Parathyroid adenoma (tissue), 2 donors: ENCODE results near the gene C1orf216.
A peak's percentile ranks its signal among the peaks of the same experiment; 100 is the strongest.
"Not testable (repeated sequence)": the region's sequence is repeated elsewhere in the genome, so short reads cannot be mapped to it uniquely, and the experiment has no call there.

Experiments used
- H2AFZ ChIP-seq: fragments of 300-600 bp; sonication (generic); one replicate; pipeline ENCODE4 v1.7.0; 2017; ENCODE audit warnings: antibody characterized with exemption, mild to moderate bottlenecking
- H3K27ac ChIP-seq: fragments of 300-600 bp; sonication (generic); one replicate; pipeline ENCODE4 v1.7.0; 2017
- H3K27me3 ChIP-seq: fragments of 300-600 bp; sonication (generic); one replicate; pipeline ENCODE4 v1.7.0; 2017; ENCODE audit warnings: low read length; ENCODE audit not compliant: control insufficient read depth, insufficient read depth
- H3K36me3 ChIP-seq: fragments of 300-600 bp; sonication (generic); one replicate; pipeline ENCODE4 v1.7.0; 2017; ENCODE audit warnings: low read length; ENCODE audit not compliant: control insufficient read depth, insufficient read depth
- H3K4me1 ChIP-seq: fragments of 300-600 bp; sonication (generic); one replicate; pipeline ENCODE4 v1.7.0; 2017; ENCODE audit warnings: control low read depth
- H3K4me2 ChIP-seq: fragments of 300-600 bp; sonication (generic); one replicate; pipeline ENCODE4 v1.7.0; 2017; ENCODE audit warnings: low read length
- H3K4me3 ChIP-seq: fragments of 300-600 bp; sonication (generic); one replicate; pipeline ENCODE4 v1.7.0; 2017; ENCODE audit warnings: low read depth, low read length
- H3K79me2 ChIP-seq: fragments of 300-600 bp; sonication (generic); one replicate; pipeline ENCODE4 v1.7.0; 2017; ENCODE audit warnings: control low read depth
- H3K9ac ChIP-seq: fragments of 300-600 bp; sonication (generic); one replicate; pipeline ENCODE4 v1.7.0; 2017; ENCODE audit warnings: mild to moderate bottlenecking
- H3K9me3 ChIP-seq: fragments of 300-600 bp; sonication (generic); one replicate; pipeline ENCODE4 v1.7.0; 2017; ENCODE audit warnings: low read length; ENCODE audit not compliant: control insufficient read depth
- CTCF ChIP-seq: fragments of 300-600 bp; sonication (generic); IDR thresholded peaks from one replicate; pipeline ENCODE4 v1.7.0; 2017; ENCODE audit warnings: antibody characterized with exemption, mild to moderate bottlenecking
- donor health status: primary hyperparathyroidism.

Gene C1orf216

DNA sequence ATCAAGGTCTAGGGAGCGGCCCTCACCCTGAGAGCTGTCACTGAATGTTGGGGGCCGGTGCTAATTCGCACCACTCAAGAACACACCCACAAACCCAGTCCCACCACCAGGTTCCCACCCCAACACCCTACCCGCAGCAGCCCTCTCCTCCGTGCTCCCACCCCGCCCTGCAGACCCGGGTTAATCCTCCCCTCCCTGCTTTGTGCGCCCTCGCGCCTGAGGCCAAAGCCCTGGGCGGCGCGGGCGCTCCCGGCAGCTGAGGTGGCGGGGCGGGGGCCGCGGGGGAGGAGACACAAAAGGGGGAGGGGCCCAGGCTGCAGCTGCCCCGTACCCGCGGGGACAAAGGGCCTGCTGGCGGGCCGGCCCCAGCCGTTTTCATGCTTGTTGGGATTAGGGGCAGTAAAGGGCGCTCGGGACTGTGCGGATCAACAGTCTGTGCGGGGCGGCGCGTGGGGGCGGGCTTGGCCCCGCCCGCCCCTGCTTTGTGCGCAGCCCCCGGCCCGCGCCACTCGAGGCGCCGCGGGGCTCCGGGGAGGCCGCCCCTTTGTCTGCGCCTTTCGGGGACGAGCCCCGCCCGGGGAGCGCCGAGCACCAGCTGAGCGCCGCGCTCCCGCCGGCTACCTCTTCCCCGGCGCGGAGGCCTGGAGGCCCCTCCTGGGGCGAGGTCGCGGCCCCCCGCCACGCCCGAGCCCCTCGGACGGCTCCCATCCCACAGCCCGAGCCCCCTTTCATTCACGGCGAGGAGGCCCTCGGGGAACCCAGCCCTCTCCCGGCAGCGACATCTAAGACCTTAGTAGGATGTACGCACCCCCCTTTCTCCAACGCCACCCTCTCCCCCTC, 10.9 kb downstream of the C1orf216 start:
- Histone ChIP-seq H2AFZ (peak overlapping the region; percentile 68), H3K4me3 (no peak overlapping the region), H3K27ac (no peak overlapping the region), H3K4me2 (peak overlapping the region; percentile 55), H3K4me1 (no peaks in the 10 kb centered on the region), H3K9ac (no peak overlapping the region), H3K9me3 (no peaks in the 10 kb centered on the region), H3K27me3 (no peaks in the 10 kb centered on the region), H3K79me2 (no peaks in the 10 kb centered on the region), H3K36me3 (no peaks in the 10 kb centered on the region)
- TF ChIP-seq CTCF: no peak

DNA sequence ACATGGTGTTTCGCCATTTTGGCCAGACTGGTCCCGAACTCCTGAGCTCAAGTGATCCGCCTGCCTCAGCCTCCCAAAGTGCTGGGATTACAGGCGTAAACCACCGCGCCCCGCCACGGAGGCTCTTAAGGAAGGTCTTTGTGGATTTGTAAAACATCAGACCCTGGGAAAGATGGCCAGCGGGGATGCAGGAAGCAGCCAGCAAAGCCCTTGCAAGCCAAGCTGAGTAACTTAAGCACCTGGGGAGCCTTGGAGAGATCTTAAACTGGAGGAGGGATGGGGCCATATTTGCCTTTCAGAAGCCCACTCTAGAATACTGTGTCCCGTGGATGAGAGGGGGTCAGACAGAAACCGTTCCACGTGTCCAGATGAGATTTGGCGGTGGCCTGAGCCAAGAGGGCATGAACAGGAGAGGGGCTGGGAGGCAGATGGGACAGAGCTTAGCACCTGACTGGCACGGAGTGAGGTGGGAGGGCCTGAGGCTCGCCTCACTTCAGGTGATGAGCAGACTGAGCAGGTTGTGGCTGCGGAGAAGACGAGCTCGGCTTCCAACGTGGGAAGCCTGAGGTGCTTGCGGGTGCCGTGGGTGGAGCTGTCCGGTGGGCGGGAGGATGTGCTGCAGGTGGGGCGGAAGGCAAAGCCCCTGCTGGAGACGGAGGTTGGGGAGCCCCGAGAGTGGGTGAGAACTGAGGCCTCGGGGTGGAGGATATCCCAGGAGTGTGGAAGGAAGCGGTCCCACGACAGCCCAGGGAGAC, 11.7 kb downstream of the C1orf216 start:
- no peaks in the 10 kb centered on the region for H3K36me3 ChIP-seq
- H3K4me1 ChIP-seq: no peaks in the 10 kb centered on the region
- H3K9me3 ChIP-seq: no peaks in the 10 kb centered on the region
- no peak overlapping the region for H3K4me3 ChIP-seq
- H3K27ac ChIP-seq: no peak overlapping the region
- H2AFZ ChIP-seq: peak overlapping the region; percentile 68
- H3K4me2 ChIP-seq: peak overlapping the region; percentile 55
- H3K9ac ChIP-seq: no peak overlapping the region
- H3K79me2 ChIP-seq: no peaks in the 10 kb centered on the region
- TF ChIP-seq CTCF: no peak
- no peaks in the 10 kb centered on the region for H3K27me3 ChIP-seq

DNA sequence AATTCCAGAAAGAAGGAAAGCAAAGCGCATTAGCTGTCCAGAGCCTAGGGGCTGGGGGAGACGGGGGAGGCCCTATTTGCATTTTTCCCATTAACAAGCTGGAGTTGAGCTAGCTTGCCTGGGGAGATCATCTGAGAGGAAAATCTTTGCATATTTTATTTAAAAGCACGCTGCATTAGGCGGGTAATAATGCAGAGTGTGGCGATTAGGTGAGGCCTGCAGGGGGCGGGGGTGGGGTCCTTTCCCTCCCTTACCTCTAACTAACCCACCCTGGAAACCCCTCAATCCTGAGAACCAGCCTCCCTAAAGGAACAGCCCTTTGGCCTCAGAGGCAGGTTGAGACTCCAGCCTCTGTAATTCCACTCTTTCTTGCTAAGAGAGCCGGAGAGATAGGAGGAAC, 16.2 kb downstream of the C1orf216 start:
- Histone ChIP-seq H3K27ac (no peak overlapping the region), H3K36me3 (no peaks in the 10 kb centered on the region), H3K4me3 (no peak overlapping the region), H3K27me3 (peaks cover 3% of the 10 kb centered on the region), H3K4me1 (no peaks in the 10 kb centered on the region), H2AFZ (no peak overlapping the region), H3K4me2 (no peak overlapping the region), H3K9me3 (no peaks in the 10 kb centered on the region), H3K9ac (no peak overlapping the region), H3K79me2 (no peaks in the 10 kb centered on the region)
- TF ChIP-seq CTCF: no peak

GRCh38 chr1:35699152-35699551, 19.5 kb downstream of the C1orf216 start:
- not testable (repeated sequence) for H3K9me3 ChIP-seq, H3K4me1 ChIP-seq, H2AFZ ChIP-seq, H3K4me2 ChIP-seq, H3K36me3 ChIP-seq, H3K79me2 ChIP-seq, H3K27ac ChIP-seq, H3K27me3 ChIP-seq, H3K4me3 ChIP-seq, H3K9ac ChIP-seq

DNA sequence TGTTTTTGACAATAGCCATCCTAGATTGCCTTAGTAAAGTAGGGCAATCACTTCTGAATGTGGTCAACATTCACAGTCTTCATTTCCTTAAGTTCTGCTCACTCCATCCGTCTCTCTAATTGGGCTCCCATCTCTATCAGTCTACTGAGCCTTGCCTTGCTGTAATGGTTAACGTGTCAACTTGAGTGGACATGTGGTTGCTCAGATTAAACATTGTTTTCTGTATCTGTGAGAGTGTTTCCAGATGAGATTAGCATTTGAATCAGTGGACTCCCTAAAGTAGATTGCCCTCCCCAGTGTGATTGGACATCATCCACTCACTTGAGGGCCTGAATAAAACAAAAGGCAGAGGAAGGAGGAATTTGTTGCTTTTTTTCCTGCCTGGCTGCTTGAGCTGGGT, 26.4 kb downstream of the C1orf216 start:
- H3K27me3 ChIP-seq: no peaks in the 10 kb centered on the region
- H3K9me3 ChIP-seq: no peaks in the 10 kb centered on the region
- H3K36me3 ChIP-seq: no peaks in the 10 kb centered on the region
- no peaks in the 10 kb centered on the region for H3K4me1 ChIP-seq
- TF ChIP-seq CTCF: no peak
- no peak overlapping the region for H2AFZ ChIP-seq
- no peak overlapping the region for H3K27ac ChIP-seq
- no peak overlapping the region for H3K4me3 ChIP-seq
- H3K9ac ChIP-seq: no peak overlapping the region
- no peaks in the 10 kb centered on the region for H3K79me2 ChIP-seq
- H3K4me2 ChIP-seq: no peak overlapping the region
